ENCODE data around the gene ALPG.

DNA sequence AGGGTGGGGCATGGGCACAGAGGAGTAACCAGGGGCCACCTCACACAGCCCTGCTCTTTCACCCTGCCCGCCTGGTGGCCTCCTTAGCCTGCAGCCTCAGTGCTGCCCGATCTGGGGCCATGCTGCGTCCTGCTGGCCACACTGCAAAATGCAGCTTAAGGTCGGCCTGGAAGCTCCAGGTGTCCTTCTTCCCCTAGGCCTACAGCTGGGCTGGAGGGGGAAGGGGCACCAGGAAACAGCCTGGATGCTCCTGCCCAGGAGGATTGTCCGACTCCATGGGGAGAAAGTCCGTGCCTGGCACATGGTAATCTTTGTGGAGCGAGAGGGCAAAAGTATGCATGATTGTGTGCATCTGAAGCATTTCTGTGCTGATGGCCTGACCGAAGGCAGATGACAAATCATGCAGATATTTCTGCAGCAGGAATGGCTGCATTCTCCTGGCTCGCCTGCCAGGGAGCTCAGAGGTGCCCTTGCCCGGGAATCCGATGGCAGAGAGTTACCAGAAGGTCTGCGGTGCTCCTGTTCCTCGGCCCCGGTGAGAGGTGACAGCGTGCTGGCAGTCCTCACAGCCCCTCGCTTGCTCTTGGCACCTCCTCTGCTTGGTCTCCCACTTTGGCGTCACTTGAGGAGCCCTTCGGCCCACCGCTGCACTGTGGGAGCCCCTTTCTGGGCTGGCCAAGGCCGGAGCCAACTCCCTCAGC lies 40.9 kb upstream of the ALPG start:
- TF ChIP-seq EZH2 (IDR thresholded peaks at IDR 0.05; ENCODE audit: low read length) = no peak
- TF ChIP-seq, protein P1, sequence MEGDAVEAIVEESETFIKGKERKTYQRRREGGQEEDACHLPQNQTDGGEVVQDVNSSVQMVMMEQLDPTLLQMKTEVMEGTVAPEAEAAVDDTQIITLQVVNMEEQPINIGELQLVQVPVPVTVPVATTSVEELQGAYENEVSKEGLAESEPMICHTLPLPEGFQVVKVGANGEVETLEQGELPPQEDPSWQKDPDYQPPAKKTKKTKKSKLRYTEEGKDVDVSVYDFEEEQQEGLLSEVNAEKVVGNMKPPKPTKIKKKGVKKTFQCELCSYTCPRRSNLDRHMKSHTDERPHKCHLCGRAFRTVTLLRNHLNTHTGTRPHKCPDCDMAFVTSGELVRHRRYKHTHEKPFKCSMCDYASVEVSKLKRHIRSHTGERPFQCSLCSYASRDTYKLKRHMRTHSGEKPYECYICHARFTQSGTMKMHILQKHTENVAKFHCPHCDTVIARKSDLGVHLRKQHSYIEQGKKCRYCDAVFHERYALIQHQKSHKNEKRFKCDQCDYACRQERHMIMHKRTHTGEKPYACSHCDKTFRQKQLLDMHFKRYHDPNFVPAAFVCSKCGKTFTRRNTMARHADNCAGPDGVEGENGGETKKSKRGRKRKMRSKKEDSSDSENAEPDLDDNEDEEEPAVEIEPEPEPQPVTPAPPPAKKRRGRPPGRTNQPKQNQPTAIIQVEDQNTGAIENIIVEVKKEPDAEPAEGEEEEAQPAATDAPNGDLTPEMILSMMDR (optimal IDR thresholded peaks at IDR 0.05 in 1 of 3, IDR thresholded peaks at IDR 0.05 in 1 of 3, conservative IDR thresholded peaks at IDR 0.05 in 1 of 3; ENCODE audit: extremely low read depth in 1 of 3, insufficient read depth in 2 of 3, low read length in 3 of 3) = peak; percentile 19 to 74 (median 47)
